ENCODE data around the gene CCDC43.

GRCh38 chr17:44655983-44656710 lies 33.4 kb downstream of the CCDC43 start, which contains the start of gene MEIOC:
- TF ChIP-seq CTCF (IDR thresholded peaks at IDR 0.05) (no peak), POLR2A (IDR thresholded peaks at IDR 0.05) (no peak)
